Measurements from ENCODE around the gene TRIM54. TPM values are rescaled to one million over a fixed set of nuclear protein-coding genes. Genes with fewer than 3 reads are reported as not detected.

Gene TRIM54
- total and polyA plus RNA-seq, 3 donors from 2014 or later: 28.3 to 46.8 (median 38.5) TPM

DNA sequence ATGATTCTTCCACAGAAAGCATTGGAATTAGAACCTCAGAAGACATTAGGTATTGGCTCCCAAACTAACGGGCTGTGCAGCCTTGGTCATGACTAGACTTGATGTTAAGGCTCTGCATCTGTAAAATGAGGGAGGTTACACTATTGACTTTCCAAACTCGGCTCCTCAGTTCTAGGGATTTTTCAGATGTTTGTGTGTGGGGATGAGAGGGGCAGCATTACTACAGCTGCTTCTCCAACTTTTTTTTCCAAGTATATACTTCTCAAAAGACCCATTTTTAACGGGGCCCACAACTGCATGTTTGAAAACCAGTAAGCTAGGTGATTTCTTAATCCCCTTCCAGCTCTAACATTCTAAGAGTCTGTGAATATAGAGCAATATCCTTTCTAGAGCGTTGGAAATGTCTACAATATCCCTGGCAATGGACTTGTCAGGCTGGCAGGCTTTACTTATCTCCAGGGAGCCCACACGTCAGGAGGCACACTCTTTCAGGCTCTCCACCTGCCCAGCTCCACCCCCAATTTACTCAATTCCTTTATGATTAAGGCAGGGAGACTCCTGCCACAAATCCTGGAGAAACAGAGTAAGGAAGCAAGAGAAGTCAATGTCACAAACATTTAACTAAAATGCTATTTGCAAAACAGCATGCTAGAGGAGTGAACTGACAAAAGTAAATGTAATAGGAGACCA lies 41.5 kb downstream of the TRIM54 start:
- peaks cover 16% of the 10 kb centered on the region for H3K4me1 ChIP-seq
- no peaks in the 10 kb centered on the region for H3K36me3 ChIP-seq (ENCODE audit: low read depth, missing control alignments)
- no peak for DNase-seq
- no peaks in the 10 kb centered on the region for H3K27me3 ChIP-seq
- peak overlapping the region; percentile 76 to 93 for H3K27ac ChIP-seq
- intact Hi-C loops (cut with DNase I; ENCODE audit: low total_unique reads): no loop called here
- no peaks in the 10 kb centered on the region for H3K9me3 ChIP-seq
- WGBS, 2 donors: 16 to 19% methylated on average over 5 of the region's 5 CpGs
- H3K4me3 ChIP-seq: peak overlapping the region; percentile 78 to 79
- TF ChIP-seq POLR2A (IDR thresholded peaks at IDR 0.05): no peak
- TF ChIP-seq, protein P1, sequence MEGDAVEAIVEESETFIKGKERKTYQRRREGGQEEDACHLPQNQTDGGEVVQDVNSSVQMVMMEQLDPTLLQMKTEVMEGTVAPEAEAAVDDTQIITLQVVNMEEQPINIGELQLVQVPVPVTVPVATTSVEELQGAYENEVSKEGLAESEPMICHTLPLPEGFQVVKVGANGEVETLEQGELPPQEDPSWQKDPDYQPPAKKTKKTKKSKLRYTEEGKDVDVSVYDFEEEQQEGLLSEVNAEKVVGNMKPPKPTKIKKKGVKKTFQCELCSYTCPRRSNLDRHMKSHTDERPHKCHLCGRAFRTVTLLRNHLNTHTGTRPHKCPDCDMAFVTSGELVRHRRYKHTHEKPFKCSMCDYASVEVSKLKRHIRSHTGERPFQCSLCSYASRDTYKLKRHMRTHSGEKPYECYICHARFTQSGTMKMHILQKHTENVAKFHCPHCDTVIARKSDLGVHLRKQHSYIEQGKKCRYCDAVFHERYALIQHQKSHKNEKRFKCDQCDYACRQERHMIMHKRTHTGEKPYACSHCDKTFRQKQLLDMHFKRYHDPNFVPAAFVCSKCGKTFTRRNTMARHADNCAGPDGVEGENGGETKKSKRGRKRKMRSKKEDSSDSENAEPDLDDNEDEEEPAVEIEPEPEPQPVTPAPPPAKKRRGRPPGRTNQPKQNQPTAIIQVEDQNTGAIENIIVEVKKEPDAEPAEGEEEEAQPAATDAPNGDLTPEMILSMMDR (IDR thresholded peaks at IDR 0.05): no peak

DNA sequence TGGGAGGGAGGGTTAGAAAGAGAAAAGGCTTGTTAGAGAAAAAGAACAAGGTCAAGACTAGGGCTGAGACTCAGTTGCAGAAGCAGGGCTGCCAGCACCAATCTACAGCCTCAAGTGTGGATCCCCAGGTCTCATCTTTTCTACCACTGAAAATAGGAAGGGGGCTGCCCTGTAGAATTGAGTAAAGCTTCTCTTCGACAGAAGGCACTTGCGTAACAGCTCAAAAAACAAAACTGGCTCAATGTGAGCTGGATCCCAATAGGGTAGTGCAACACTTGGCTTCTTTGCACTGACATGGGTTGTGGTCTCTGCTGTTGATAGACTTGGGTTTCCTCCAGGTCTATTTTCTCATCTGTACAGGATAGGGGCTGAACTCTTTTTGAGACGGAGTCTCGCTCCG lies 42.5 kb downstream of the TRIM54 start:
- no peak overlapping the region for H3K4me3 ChIP-seq
- no peaks in the 10 kb centered on the region for H3K9me3 ChIP-seq
- H3K27me3 ChIP-seq: no peaks in the 10 kb centered on the region
- intact Hi-C loops (cut with DNase I; ENCODE audit: low total_unique reads): no loop called here
- TF ChIP-seq, protein P1 (IDR thresholded peaks at IDR 0.05): no peak
- no peak for TF ChIP-seq POLR2A (IDR thresholded peaks at IDR 0.05)
- H3K27ac ChIP-seq: no peak overlapping the region
- no peak for DNase-seq
- peaks cover 16% of the 10 kb centered on the region for H3K4me1 ChIP-seq
- 85 to 97% methylated on average over 5 of the region's 5 CpGs for WGBS, 2 donors
- no peaks in the 10 kb centered on the region for H3K36me3 ChIP-seq (ENCODE audit: low read depth, missing control alignments)

DNA sequence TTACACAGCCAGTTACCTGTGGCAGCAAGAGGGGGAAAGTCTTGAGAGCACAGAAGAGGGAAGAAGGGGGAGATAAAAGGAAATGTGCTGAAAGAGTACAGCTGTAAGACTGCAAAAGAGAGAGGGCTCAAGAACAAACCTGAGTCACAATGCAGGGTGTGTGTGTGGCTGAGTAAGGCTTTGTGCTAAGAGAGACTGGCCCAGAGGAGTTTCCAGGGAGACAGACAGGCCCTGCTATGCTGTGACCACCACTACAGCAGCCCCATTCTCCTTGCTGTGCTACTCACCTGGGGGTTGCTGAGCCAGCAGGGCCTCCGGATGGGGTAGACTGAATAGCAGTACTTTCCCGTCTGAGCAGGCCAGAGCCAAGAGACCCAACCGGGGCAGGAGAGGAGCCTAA lies 53.1 kb downstream of the TRIM54 start:
- Histone ChIP-seq H3K4me1 (no peaks in the 10 kb centered on the region), H3K36me3 (ENCODE audit: low read depth, missing control alignments) (no peaks in the 10 kb centered on the region), H3K27ac (no peak overlapping the region), H3K4me3 (no peak overlapping the region), H3K9me3 (no peaks in the 10 kb centered on the region), H3K27me3 (no peaks in the 10 kb centered on the region)
- intact Hi-C loops (cut with DNase I; ENCODE audit: low total_unique reads): no loop called here
- WGBS, 2 donors: 84 to 89% methylated on average over 3 of the region's 3 CpGs
- TF ChIP-seq, protein P1 (IDR thresholded peaks at IDR 0.05): no peak
- no peak for TF ChIP-seq POLR2A (IDR thresholded peaks at IDR 0.05)
- DNase-seq: no peak

DNA sequence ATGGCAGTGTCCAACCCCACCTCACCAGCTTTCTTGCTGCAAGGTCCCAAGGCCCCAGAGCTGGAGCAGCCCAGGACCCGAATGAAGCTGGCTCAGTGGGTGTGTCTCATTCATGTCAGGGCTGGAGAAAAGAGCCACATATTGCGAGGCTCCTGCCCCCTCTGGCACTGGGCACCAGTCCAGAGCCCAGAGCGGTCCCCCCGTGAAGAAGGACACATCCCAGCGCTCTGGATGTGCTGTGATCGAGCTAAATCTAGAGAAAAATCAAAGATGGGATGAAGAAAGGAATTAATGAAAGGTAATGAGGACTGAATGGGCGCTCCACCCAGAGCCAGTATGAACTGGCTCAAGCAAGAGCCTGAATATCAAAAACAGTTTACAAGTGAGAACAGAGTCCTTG lies 53.9 kb downstream of the TRIM54 start:
- Histone ChIP-seq H3K4me1 (no peaks in the 10 kb centered on the region), H3K27me3 (no peaks in the 10 kb centered on the region), H3K27ac (no peak overlapping the region), H3K9me3 (no peaks in the 10 kb centered on the region), H3K36me3 (ENCODE audit: low read depth, missing control alignments) (no peaks in the 10 kb centered on the region), H3K4me3 (no peak overlapping the region)
- DNase-seq: no peak
- TF ChIP-seq POLR2A (IDR thresholded peaks at IDR 0.05): no peak
- TF ChIP-seq, protein P1 (IDR thresholded peaks at IDR 0.05): no peak
- intact Hi-C loops (cut with DNase I; ENCODE audit: low total_unique reads): no loop called here
- 83 to 96% methylated on average over 7 of the region's 7 CpGs for WGBS, 2 donors

DNA sequence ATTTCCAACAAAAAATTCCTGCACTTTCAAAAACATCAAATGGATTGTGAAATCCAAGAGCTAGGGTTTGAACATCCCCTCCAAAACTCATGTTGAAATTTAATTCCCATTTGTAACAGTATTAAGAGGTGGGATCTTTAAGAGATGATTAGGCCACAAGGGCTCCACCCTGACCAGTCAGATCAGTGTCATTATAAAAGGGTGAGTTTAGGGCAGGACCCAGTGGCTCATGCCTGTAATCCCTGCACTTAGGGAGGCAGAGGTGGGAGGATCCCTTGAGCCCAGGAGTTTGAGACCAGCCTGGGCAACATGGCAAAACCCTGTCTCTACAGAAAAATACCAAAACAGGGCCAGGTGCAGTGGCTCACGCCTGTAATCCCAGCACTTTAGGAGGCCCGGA lies 65.4 kb downstream of the TRIM54 start:
- Histone ChIP-seq H3K9me3 (no peaks in the 10 kb centered on the region), H3K27me3 (no peaks in the 10 kb centered on the region), H3K36me3 (ENCODE audit: low read depth, missing control alignments) (no peaks in the 10 kb centered on the region), H3K27ac (no peak overlapping the region), H3K4me3 (no peak overlapping the region), H3K4me1 (peaks cover 9% of the 10 kb centered on the region)
- 70 to 93% methylated on average over 2 of the region's 2 CpGs for WGBS, 2 donors
- no peak for DNase-seq
- no peak for TF ChIP-seq POLR2A (IDR thresholded peaks at IDR 0.05)
- TF ChIP-seq, protein P1 (IDR thresholded peaks at IDR 0.05): no peak
- intact Hi-C loops (cut with DNase I; ENCODE audit: low total_unique reads): no loop called here
